Tibial nerve (tissue), 4 donors: ENCODE data around the gene ZNF423. TPM values are rescaled to one million over a fixed set of nuclear protein-coding genes. Genes with fewer than 3 reads are reported as not detected.

Experiments
- DNase-seq, 2 donors: peaks; one replicate each; pipeline ENCODE4 v3.0.0-alpha.2; 2019; ENCODE audit warnings: low spot score in 2 of 2
- H3K27ac ChIP-seq, 4 donors: fragments of 200-600 bp; sonication (generic) in 3 of 4; one replicate each; pipeline ENCODE4 v1.5.1; 2017 to 2019; ENCODE audit warnings: mild to moderate bottlenecking in 1 of 4
- H3K27me3 ChIP-seq, 2 donors: fragments of 200-600 bp; sonication (generic) in 1 of 2; one replicate each; pipeline versions ENCODE4 v1.5.1 to v1.6.0; 2017 to 2019
- H3K36me3 ChIP-seq, 3 donors: fragments of 200-600 bp; sonication (generic); one replicate each; pipeline ENCODE4 v1.5.1; 2018 to 2019
- H3K4me1 ChIP-seq, 4 donors: fragments of 200-600 bp; sonication (generic) in 3 of 4; one replicate each; pipeline ENCODE4 v1.5.1; 2017 to 2019
- H3K4me3 ChIP-seq, 4 donors: fragments of 200-600 bp; sonication (generic) in 3 of 4; one replicate each; pipeline ENCODE4 v1.5.1; 2017 to 2019; ENCODE audit warnings: mild to moderate bottlenecking in 1 of 4, moderate library complexity in 1 of 4
- H3K9me3 ChIP-seq, 4 donors: fragments of 200-600 bp; sonication (generic) in 3 of 4; one replicate each; pipeline ENCODE4 v1.5.1; 2017 to 2019
- CTCF ChIP-seq, 5 experiments: fragments of 200-600 bp in 3 of 5; fragments of 450-650 bp in 2 of 5; sonication (generic) in 3 of 5; IDR thresholded peaks; one replicate each; pipeline ENCODE4 v1.5.1; 2016 to 2019; ENCODE audit warnings: antibody characterized with exemption in 5 of 5, mild to moderate bottlenecking in 3 of 5, moderate library complexity in 2 of 5
- EP300 ChIP-seq, 2 donors: sonication (generic); formaldehyde crosslinking; IDR thresholded peaks; one replicate each; pipeline ENCODE4 v1.6.1; 2017; ENCODE audit warnings: antibody characterized with exemption in 2 of 2, mild to moderate bottlenecking in 1 of 2
- POLR2A ChIP-seq, 2 donors: fragments of 450-650 bp; IDR thresholded peaks; one replicate each; pipeline ENCODE4 v1.6.1; 2017; ENCODE audit warnings: antibody characterized with exemption in 2 of 2, mild to moderate bottlenecking in 2 of 2, moderate library complexity in 2 of 2
- WGBS, 2 donors: methylation state at CpG; one replicate each; pipeline ENCODE4 v1.1.5; 2018; 5-methylcytosine and 5-hydroxymethylcytosine counted together
- total RNA-seq, 4 donors: library from RNA; depleted of rRNA; stranded (reverse); fragments of >200 nt; gene quantifications; one replicate each; pipeline ENCODE4 v1.1.0, GENCODE V29; 2016

The ZNF423 gene
- total RNA-seq, 4 donors from 2014 or later, result 15.9 to 20.5 (median 18.5) TPM

- DNase-seq, result no peak
- Histone ChIP-seq H3K27me3 (no peaks in the 10 kb centered on the region), H3K4me1 (no peaks in the 10 kb centered on the region), H3K36me3 (peaks cover 0 to 10% (median 0%) of the 10 kb centered on the region in 3 donors), H3K27ac (no peak overlapping the region), H3K9me3 (no peaks in the 10 kb centered on the region), H3K4me3 (no peak overlapping the region)
- no peak for TF ChIP-seq POLR2A (IDR thresholded peaks at IDR 0.05)
- TF ChIP-seq EP300 (IDR thresholded peaks at IDR 0.05), result no peak
- TF ChIP-seq CTCF (IDR thresholded peaks at IDR 0.05), result no peak
- 90% methylated on average over 7 of the region's 7 CpGs for WGBS, 2 donors
Measured at GRCh38 chr16:49521734-49522325, 334.1 kb downstream of the ZNF423 start.

- Histone ChIP-seq H3K27ac (no peak overlapping the region), H3K36me3 (peaks cover 0 to 10% (median 0%) of the 10 kb centered on the region in 3 donors), H3K27me3 (no peaks in the 10 kb centered on the region), H3K4me1 (no peaks in the 10 kb centered on the region), H3K4me3 (no peak overlapping the region), H3K9me3 (no peaks in the 10 kb centered on the region)
- TF ChIP-seq POLR2A (IDR thresholded peaks at IDR 0.05) (no peak), EP300 (IDR thresholded peaks at IDR 0.05) (no peak), CTCF (IDR thresholded peaks at IDR 0.05) (no peak)
- 80 to 85% methylated on average over 8 of the region's 8 CpGs for WGBS, 2 donors
- DNase-seq, result no peak
Measured at GRCh38 chr16:49520492-49521038, 335.3 kb downstream of the ZNF423 start.

- Histone ChIP-seq H3K27me3 (no peaks in the 10 kb centered on the region), H3K27ac (no peak overlapping the region), H3K4me3 (no peak overlapping the region), H3K9me3 (no peaks in the 10 kb centered on the region), H3K4me1 (no peaks in the 10 kb centered on the region), H3K36me3 (peaks cover 0 to 10% (median 0%) of the 10 kb centered on the region in 3 donors)
- DNase-seq, result no peak
- whole genome bisulfite sequencing, 2 donors, result 90 to 94% methylated on average over 4 of the region's 4 CpGs
- TF ChIP-seq CTCF (IDR thresholded peaks at IDR 0.05) (no peak), EP300 (IDR thresholded peaks at IDR 0.05) (no peak), POLR2A (IDR thresholded peaks at IDR 0.05) (no peak)
Measured at GRCh38 chr16:49519741-49520140, 336.2 kb downstream of the ZNF423 start.

- WGBS, 2 donors, result 83 to 85% methylated on average over 7 of the region's 7 CpGs
- H3K27ac ChIP-seq, result no peak overlapping the region
- no peaks in the 10 kb centered on the region for H3K4me1 ChIP-seq
- no peak overlapping the region for H3K4me3 ChIP-seq
- no peak for DNase-seq
- TF ChIP-seq EP300 (IDR thresholded peaks at IDR 0.05), result no peak
- TF ChIP-seq POLR2A (IDR thresholded peaks at IDR 0.05), result no peak
- no peak for TF ChIP-seq CTCF (IDR thresholded peaks at IDR 0.05)
- H3K27me3 ChIP-seq, result no peaks in the 10 kb centered on the region
- no peaks in the 10 kb centered on the region for H3K9me3 ChIP-seq
- H3K36me3 ChIP-seq, result peaks cover 0 to 10% (median 0%) of the 10 kb centered on the region in 3 donors
Measured at GRCh38 chr16:49519008-49519656, 336.8 kb downstream of the ZNF423 start.

- DNase-seq, result no peak
- peaks cover 0 to under 1% (median 0%) of the 10 kb centered on the region in 3 donors for H3K36me3 ChIP-seq
- no peak overlapping the region for H3K27ac ChIP-seq
- H3K27me3 ChIP-seq, result no peaks in the 10 kb centered on the region
- no peak for TF ChIP-seq POLR2A (IDR thresholded peaks at IDR 0.05)
- TF ChIP-seq EP300 (IDR thresholded peaks at IDR 0.05), result no peak
- no peak for TF ChIP-seq CTCF (IDR thresholded peaks at IDR 0.05)
- H3K4me1 ChIP-seq, result no peaks in the 10 kb centered on the region
- H3K9me3 ChIP-seq, result no peaks in the 10 kb centered on the region
- H3K4me3 ChIP-seq, result no peak overlapping the region
- WGBS, 2 donors, result 57 to 83% methylated on average over 8 of the region's 8 CpGs
Measured at GRCh38 chr16:49516382-49517036, 339.4 kb downstream of the ZNF423 start.
